HepG2 (cell line): ENCODE results near the gene PLLP. TPM values are rescaled to one million over a fixed set of nuclear protein-coding genes. Genes with fewer than 3 reads are reported as not detected.

ENCODE experiments used
- AFF4 ChIP-seq: sonication (generic); formaldehyde crosslinking; IDR thresholded peaks from 2 replicates; pipeline ENCODE4 v1.4.0; 2020; ENCODE audit warnings: missing genetic modification reagents
- ARID2 ChIP-seq: sonication (generic); formaldehyde crosslinking; IDR thresholded peaks from 2 replicates; pipeline ENCODE4 v1.8.1; 2022; ENCODE audit warnings: mild to moderate bottlenecking, missing genetic modification reagents, borderline replicate concordance
- ATF7-NPFF ChIP-seq: sonication (generic); formaldehyde crosslinking; IDR thresholded peaks from 2 replicates; pipeline ENCODE4 v1.8.1; 2023; ENCODE audit warnings: mild to moderate bottlenecking, low read depth, missing genetic modification reagents, moderate library complexity
- DR1 ChIP-seq: sonication (generic); formaldehyde crosslinking; IDR thresholded peaks from 2 replicates; pipeline ENCODE4 v1.8.0; 2021; ENCODE audit warnings: mild to moderate bottlenecking, missing genetic modification reagents, inconsistent platforms
- HDAC2 ChIP-seq: sonication (generic); formaldehyde crosslinking; IDR thresholded peaks from 2 replicates; pipeline ENCODE4 v1.4.0; 2020; ENCODE audit warnings: missing genetic modification reagents
- KLF13 ChIP-seq: sonication (generic); formaldehyde crosslinking; IDR thresholded peaks from 2 replicates; pipeline ENCODE4 v1.4.0; 2020; ENCODE audit warnings: mild to moderate bottlenecking, missing genetic modification reagents
- ZHX1 ChIP-seq: sonication (generic); formaldehyde crosslinking; IDR thresholded peaks from 2 replicates; pipeline ENCODE4 v1.8.1; 2022; ENCODE audit warnings: low read depth, mild to moderate bottlenecking, missing genetic modification reagents
- ZNF468 ChIP-seq: sonication (generic); formaldehyde crosslinking; IDR thresholded peaks from 2 replicates; pipeline ENCODE4 v1.8.0; 2022; ENCODE audit warnings: mild to moderate bottlenecking, moderate library complexity, missing genetic modification reagents
- ZNF503 ChIP-seq: sonication (generic); formaldehyde crosslinking; IDR thresholded peaks from 2 replicates; pipeline ENCODE4 v1.4.0; 2020; ENCODE audit warnings: missing genetic modification reagents
- ZNF883 ChIP-seq: sonication (generic); formaldehyde crosslinking; IDR thresholded peaks from 2 replicates; pipeline ENCODE4 v1.5.1; 2020; ENCODE audit warnings: mild to moderate bottlenecking, missing genetic modification reagents; ENCODE audit errors: not compliant biosample characterization
- polyA plus RNA-seq, 8 experiments: library from polyadenylated mRNA; depleted of rRNA in 3 of 8; stranded (reverse) in 7 of 8; unstranded in 1 of 8; fragments of >200 nt; fragmentation: Illumina TruSeq in 4 of 8; extraction: Trizol in 4 of 8; gene quantifications; 2 replicates each; pipeline versions ENCODE4 v1.2.1 to v1.2.3, GENCODE V29; 2011 to 2016; ENCODE audit warnings: low read depth in 4 of 8, missing spikeins in 1 of 8, mixed read lengths in 1 of 8; ENCODE audit not compliant: insufficient read depth in 1 of 8
- total RNA-seq, 5 experiments: library from RNA; depleted of rRNA; stranded (reverse); fragments of >200 nt; fragmentation: Illumina TruSeq; extraction: Trizol; gene quantifications; 2 replicates each; pipeline ENCODE4 v1.2.3, GENCODE V29; 2016; ENCODE audit warnings: low read depth in 1 of 5
- TF ChIP-seq, protein P1 (sequence below): sonication (generic); formaldehyde crosslinking; IDR thresholded peaks from 2 replicates; pipeline ENCODE4 v1.4.0; 2020; ENCODE audit warnings: mild to moderate bottlenecking, missing genetic modification reagents

The PLLP gene
- total and polyA plus RNA-seq, 2 of the 13 experiments (the other 11 are each of a cell fraction or from before 2014, with no cell fraction given) = 60.6 to 127 TPM

GRCh38 chr16:57244767-57245471 lies 39.6 kb downstream of the PLLP start, which contains the start of gene ARL2BP (continued):
- TF ChIP-seq ZHX1 (CRISPR knock-in tag) = peak; percentile 90
- 0 out of 2 replicates have a peak, but pooled peaks have one; percentile 75 for TF ChIP-seq KLF13 (CRISPR knock-in tag)
- TF ChIP-seq, protein P1, sequence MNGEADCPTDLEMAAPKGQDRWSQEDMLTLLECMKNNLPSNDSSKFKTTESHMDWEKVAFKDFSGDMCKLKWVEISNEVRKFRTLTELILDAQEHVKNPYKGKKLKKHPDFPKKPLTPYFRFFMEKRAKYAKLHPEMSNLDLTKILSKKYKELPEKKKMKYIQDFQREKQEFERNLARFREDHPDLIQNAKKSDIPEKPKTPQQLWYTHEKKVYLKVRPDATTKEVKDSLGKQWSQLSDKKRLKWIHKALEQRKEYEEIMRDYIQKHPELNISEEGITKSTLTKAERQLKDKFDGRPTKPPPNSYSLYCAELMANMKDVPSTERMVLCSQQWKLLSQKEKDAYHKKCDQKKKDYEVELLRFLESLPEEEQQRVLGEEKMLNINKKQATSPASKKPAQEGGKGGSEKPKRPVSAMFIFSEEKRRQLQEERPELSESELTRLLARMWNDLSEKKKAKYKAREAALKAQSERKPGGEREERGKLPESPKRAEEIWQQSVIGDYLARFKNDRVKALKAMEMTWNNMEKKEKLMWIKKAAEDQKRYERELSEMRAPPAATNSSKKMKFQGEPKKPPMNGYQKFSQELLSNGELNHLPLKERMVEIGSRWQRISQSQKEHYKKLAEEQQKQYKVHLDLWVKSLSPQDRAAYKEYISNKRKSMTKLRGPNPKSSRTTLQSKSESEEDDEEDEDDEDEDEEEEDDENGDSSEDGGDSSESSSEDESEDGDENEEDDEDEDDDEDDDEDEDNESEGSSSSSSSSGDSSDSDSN (CRISPR knock-in tag) = peak; percentile 95
- TF ChIP-seq DR1 (CRISPR knock-in tag) = peak; percentile 94
- TF ChIP-seq ZNF883 = peak; percentile 97
- peak; percentile 79; the same call in 1 of the 2 replicates for TF ChIP-seq ZNF468
- TF ChIP-seq ATF7-NPFF (CRISPR knock-in tag) = peak; percentile 99
- no peak; the same call in 1 of the 2 replicates for TF ChIP-seq AFF4 (CRISPR knock-in tag)
- TF ChIP-seq ARID2 = 0 out of 2 replicates have a peak, but pooled peaks have one; percentile 71
- TF ChIP-seq ZNF503 (CRISPR knock-in tag) = peak; percentile 73
- no peak; the same call in 1 of the 2 replicates for TF ChIP-seq HDAC2 (CRISPR knock-in tag)
